Ramos (cell line): ENCODE results near the gene GPD2.
"Not testable (repeated sequence)": the region's sequence is repeated elsewhere in the genome, so short reads cannot be mapped to it uniquely, and the experiment has no call there.

ENCODE experiments used
- in situ Hi-C: fragments of 300-500 bp; cut with MboI; formaldehyde crosslinking; loops from one replicate; pipeline ENCODE4 v1.14.3; 2022; ENCODE audit warnings: low sequenced_read_pairs; ENCODE audit not compliant: unreplicated experiment

GPD2 gene

GRCh38 chr2:156517419-156517818 lies 81.2 kb downstream of the GPD2 start:
- in situ Hi-C loops, result no loop called here

- in situ Hi-C loops, result no loop called here
These were observed 82.0 kb downstream of the GPD2 start for GRCh38 chr2:156518138-156518537.

- in situ Hi-C loops, result no loop called here
These were observed 86.8 kb downstream of the GPD2 start for GRCh38 chr2:156522864-156523440.

GRCh38 chr2:156526950-156527636 lies 90.9 kb downstream of the GPD2 start:
- in situ Hi-C loops, result no loop called here

GRCh38 chr2:156528583-156528982 lies 92.4 kb downstream of the GPD2 start:
- in situ Hi-C loops, result not testable (repeated sequence)

GRCh38 chr2:156532989-156533388 lies 96.8 kb downstream of the GPD2 start:
- in situ Hi-C loops, result no loop called here

GRCh38 chr2:156536534-156536933 lies 100.4 kb downstream of the GPD2 start:
- in situ Hi-C loops, result no loop called here

GRCh38 chr2:156537141-156537540 lies 101.0 kb downstream of the GPD2 start:
- in situ Hi-C loops, result no loop called here

GRCh38 chr2:156538083-156538504 lies 101.9 kb downstream of the GPD2 start:
- in situ Hi-C loops, result no loop called here

GRCh38 chr2:156539086-156539860 lies 103.1 kb downstream of the GPD2 start:
- in situ Hi-C loops, result no loop called here

- in situ Hi-C loops, result no loop called here
These were observed 104.5 kb downstream of the GPD2 start for GRCh38 chr2:156540706-156541105.

GRCh38 chr2:156541229-156541628 lies 105.0 kb downstream of the GPD2 start:
- in situ Hi-C loops, result no loop called here

- in situ Hi-C loops, result no loop called here
These were observed 105.5 kb downstream of the GPD2 start for GRCh38 chr2:156541706-156542105.

GRCh38 chr2:156548413-156548812 lies 112.2 kb downstream of the GPD2 start:
- in situ Hi-C loops, result no loop called here

- in situ Hi-C loops, result no loop called here
These were observed 117.7 kb downstream of the GPD2 start for GRCh38 chr2:156553714-156554442.

GRCh38 chr2:156561326-156561725 lies 125.1 kb downstream of the GPD2 start:
- in situ Hi-C loops, result no loop called here

- in situ Hi-C loops, result no loop called here
These were observed 125.9 kb downstream of the GPD2 start for GRCh38 chr2:156562124-156562523.

- in situ Hi-C loops, result no loop called here
These were observed 128.0 kb downstream of the GPD2 start for GRCh38 chr2:156563994-156564753.

GRCh38 chr2:156565066-156565710 lies 129.0 kb downstream of the GPD2 start:
- in situ Hi-C loops, result no loop called here
